T-helper 2 cell treated with Interferon-gamma antibody and Interleukin-4, amounts not matched to agents 5 μg/mL and 100 μg/mL, for 36 hours (primary cell): Measurements from ENCODE around the gene RBM38.

Experiments
- DNase-seq: peaks from one replicate; pipeline ENCODE4 v3.0.0; 2021; ENCODE audit warnings: low spot score
- H3K27ac Mint-ChIP-seq: one replicate; pipeline ENCODE4 v1.8.0; 2021; ENCODE audit warnings: mild to moderate bottlenecking, mixed read lengths
- H3K27me3 Mint-ChIP-seq: one replicate; pipeline ENCODE4 v1.8.0; 2021; ENCODE audit warnings: low read depth, mixed read lengths
- H3K36me3 Mint-ChIP-seq: one replicate; pipeline ENCODE4 v1.8.0; 2021; ENCODE audit warnings: low read depth, mixed read lengths
- H3K4me1 Mint-ChIP-seq: one replicate; pipeline ENCODE4 v1.8.0; 2021; ENCODE audit warnings: low read depth, mixed read lengths
- H3K4me3 Mint-ChIP-seq: one replicate; pipeline ENCODE4 v1.8.0; 2022; ENCODE audit warnings: mild to moderate bottlenecking, moderate library complexity, mixed read lengths
- H3K9me3 Mint-ChIP-seq: one replicate; pipeline ENCODE4 v1.8.0; 2021; ENCODE audit warnings: mixed read lengths

The RBM38 gene

DNA sequence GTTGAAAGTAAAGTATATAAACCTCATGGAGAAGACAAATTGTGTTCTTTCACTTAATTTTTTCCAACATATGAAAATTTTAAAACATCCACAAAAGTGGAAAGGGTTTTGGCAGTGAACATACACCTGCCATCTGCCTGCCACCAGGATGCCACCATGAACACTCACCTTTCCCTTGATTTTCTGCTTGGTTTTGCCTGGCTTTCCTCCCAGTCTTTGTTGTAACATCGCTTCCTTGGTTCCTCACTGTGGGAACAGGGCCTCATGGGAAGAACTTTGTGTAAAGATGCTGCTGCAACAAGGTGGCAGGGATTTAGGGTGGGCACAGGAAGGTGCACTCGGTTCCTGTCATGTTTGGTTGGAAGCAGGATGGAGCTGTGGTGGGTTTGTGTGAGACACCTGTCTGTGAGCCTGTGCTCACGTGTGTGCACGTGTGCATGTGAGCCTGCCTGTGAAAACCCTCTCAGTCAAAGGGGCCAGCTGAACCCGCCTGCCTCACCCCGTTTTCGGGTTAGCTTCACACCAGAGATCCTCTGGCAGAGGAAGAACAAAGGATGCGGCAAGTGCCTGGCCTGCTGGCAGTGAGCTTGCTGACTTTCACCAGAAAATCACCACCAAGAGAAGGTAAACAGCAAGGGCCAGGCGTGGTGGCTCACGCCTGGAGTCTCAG is 11.0 kb upstream of the RBM38 start:
- Mint-ChIP-seq H3K4me1 (peaks cover 44% of the 10 kb centered on the region), H3K27ac (peak overlapping the region; percentile 38), H3K36me3 (peaks cover 46% of the 10 kb centered on the region), H3K27me3 (no peaks in the 10 kb centered on the region), H3K4me3 (no peak overlapping the region), H3K9me3 (no peaks in the 10 kb centered on the region)
- no peak for DNase-seq

DNA sequence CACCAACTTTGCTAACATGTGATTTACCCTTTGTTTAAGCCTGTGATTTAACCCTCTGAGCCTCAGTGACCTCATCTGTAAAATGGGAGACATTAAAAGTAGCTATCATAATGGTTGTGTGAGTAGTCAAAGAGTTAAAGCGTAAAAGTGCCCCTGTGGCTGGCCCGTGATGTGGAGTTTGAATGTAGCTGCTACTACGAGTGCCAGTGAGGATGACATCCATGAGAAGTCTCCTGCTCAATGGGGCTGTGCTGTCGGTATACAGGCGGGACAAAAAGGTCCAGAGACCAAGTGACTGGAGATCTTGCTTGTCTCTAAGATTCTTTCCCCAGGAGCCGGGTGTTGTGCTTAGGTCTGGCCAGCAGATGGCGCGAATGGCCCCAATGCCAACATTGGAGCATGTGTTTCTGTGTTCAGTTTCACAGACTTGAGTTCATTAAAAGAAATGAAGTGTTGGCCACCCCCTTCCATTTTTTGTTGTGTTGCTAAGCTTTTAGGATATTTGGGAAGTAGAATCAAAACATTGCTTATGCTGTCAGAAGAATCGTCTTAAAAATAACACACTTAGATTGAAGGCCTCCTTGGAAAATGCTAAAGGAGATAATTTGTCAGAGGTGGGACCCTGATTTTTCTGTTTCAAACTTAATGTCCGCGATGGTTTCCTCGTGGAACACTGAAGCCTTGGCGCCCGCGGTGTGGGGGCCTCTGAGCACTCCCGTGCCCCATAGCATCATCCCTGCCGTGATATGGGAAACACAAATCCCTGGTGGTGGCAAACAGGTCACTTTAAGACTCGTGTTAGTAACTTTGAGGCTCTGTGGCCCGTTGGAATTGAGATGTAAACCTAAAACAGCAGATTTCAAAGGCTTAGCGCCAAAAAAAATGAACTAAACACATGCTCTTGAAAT is 9.3 kb upstream of the RBM38 start:
- H3K4me3 Mint-ChIP-seq: no peak overlapping the region
- H3K4me1 Mint-ChIP-seq: peaks cover 42% of the 10 kb centered on the region
- no peaks in the 10 kb centered on the region for H3K27me3 Mint-ChIP-seq
- H3K36me3 Mint-ChIP-seq: peaks cover 38% of the 10 kb centered on the region
- H3K9me3 Mint-ChIP-seq: no peaks in the 10 kb centered on the region
- peak overlapping the region; percentile 58 for H3K27ac Mint-ChIP-seq
- DNase-seq: peak; percentile 69

DNA sequence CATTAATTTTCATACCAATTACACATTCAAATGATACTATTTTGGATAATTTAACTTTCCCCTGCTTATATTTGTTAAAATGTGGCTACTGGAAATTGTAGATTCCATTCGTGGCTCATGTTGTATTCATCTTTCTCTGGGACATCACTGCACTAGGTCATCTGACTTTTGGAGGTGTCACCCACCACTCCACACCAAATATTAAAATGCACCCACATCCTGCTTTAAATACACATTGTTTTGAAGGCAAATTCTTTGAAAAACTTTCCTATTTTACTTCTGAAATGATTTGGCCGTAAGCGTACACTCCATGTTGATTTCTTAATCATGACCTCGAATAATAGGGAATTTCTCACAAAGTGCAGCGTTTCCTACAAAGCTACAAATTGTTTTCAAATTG is 8.7 kb upstream of the RBM38 start:
- H3K4me1 Mint-ChIP-seq: peaks cover 37% of the 10 kb centered on the region
- H3K27me3 Mint-ChIP-seq: no peaks in the 10 kb centered on the region
- H3K36me3 Mint-ChIP-seq: peaks cover 32% of the 10 kb centered on the region
- peak overlapping the region; percentile 70 for H3K27ac Mint-ChIP-seq
- DNase-seq: no peak
- no peak overlapping the region for H3K4me3 Mint-ChIP-seq
- H3K9me3 Mint-ChIP-seq: no peaks in the 10 kb centered on the region

DNA sequence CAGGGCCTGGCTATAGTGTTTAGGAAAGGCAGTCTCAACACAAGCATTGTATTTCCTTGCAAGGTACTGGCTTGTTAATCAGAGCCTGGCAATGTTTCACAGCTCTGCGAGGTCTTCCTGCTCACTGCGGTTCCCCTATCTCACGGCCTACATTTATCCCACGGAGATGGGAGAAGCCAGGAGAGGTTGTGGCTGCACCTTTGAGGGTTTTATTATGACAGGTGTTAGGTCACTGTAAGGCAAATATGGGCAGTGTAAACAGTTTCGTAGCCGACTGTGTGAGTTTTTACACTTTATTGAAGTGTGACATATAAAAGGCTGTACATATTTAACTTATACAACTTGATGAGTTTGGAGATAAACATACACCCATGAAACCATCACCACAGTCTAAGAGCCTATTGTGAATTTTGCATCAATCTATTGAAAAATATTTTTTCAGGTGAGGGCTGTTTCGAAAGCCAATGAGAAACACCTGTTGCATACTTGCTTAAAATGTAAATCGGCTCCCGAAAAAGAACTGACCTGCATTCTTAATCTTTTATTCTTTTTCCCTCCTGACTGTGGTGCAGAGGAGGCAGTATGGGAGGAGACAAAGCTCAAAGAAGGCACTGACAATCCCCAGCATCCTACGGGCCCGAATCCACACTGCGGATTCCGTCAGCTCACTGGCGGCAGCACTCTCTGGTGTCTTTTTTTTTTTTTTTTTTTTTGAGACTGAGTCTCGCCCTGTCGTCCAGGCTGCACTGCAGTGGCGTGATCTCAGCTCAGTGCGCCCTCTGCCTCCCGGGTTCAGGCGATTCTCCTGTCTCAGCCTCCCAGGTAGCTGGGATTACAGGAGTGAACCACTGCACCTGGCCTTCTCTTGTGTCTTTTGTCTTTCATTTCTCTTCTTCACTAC is 7.5 kb upstream of the RBM38 start:
- Mint-ChIP-seq H3K4me3 (no peak overlapping the region), H3K4me1 (peaks cover 27% of the 10 kb centered on the region), H3K36me3 (peaks cover 24% of the 10 kb centered on the region), H3K27me3 (no peaks in the 10 kb centered on the region), H3K9me3 (no peaks in the 10 kb centered on the region), H3K27ac (no peak overlapping the region)
- no peak for DNase-seq

DNA sequence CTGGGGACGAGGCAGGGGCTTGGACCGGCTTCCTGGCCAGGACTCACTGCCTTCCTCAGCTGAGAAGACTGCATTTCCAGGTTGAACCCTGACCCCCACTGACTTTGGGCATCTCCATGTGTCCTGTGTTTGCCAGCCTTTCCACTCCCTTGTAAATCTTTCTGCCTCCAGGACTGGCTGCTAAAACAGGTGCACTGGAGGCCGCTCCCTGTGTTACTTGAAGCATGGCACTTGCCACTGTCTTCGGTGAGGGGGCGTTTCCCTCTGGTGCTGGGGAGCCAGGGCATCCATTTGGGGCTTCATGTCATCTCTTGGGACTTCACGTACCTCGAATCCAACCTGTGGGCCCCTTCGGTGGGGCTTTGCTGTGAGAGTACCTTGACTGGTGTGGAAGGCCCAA is 6.7 kb upstream of the RBM38 start:
- Mint-ChIP-seq H3K36me3 (peaks cover 19% of the 10 kb centered on the region), H3K4me1 (peaks cover 21% of the 10 kb centered on the region), H3K4me3 (no peak overlapping the region), H3K27ac (no peak overlapping the region), H3K27me3 (no peaks in the 10 kb centered on the region), H3K9me3 (no peaks in the 10 kb centered on the region)
- DNase-seq: no peak

DNA sequence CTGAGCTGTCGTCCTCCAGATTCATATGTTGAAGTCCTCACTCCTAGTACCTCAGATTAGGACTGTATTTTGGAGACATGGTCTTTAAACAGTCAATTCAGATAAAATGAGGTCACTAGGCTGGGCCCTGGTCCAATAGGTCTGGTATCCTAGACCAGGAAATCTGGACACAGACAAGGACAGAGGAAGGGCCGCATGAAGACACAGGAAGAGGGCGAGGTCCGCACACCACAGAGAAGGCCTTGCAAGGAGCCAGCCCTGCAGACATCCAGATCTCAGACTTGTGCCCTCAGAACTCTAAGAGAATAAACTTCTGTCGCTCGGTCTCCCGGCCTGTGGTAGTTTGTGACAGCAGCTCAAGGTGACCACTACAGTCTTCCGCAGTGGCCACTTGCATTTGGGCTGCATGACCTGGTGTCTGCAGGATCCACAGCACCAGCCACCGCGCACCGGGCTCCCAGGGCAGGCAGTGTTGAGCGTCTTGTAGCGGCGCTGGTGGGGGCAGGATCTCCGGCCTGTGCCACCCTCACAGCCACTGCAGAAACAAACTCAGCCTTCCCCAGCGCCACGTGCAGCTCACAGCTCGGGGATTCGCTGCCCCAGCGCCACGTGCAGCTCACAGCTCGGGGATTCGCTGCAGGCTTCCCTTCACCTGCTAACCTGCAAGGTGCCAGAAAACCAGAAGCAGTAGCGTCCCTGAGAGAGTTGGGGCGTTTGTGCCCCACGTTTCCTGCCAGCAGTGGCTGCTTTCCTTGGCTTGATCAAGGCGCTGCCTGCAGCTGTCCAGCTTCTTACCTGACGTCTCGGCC is 6.0 kb upstream of the RBM38 start:
- no peaks in the 10 kb centered on the region for H3K27me3 Mint-ChIP-seq
- H3K4me3 Mint-ChIP-seq: no peak overlapping the region
- no peaks in the 10 kb centered on the region for H3K9me3 Mint-ChIP-seq
- H3K4me1 Mint-ChIP-seq: peaks cover 18% of the 10 kb centered on the region
- peaks cover 15% of the 10 kb centered on the region for H3K36me3 Mint-ChIP-seq
- DNase-seq: no peak
- H3K27ac Mint-ChIP-seq: no peak overlapping the region

DNA sequence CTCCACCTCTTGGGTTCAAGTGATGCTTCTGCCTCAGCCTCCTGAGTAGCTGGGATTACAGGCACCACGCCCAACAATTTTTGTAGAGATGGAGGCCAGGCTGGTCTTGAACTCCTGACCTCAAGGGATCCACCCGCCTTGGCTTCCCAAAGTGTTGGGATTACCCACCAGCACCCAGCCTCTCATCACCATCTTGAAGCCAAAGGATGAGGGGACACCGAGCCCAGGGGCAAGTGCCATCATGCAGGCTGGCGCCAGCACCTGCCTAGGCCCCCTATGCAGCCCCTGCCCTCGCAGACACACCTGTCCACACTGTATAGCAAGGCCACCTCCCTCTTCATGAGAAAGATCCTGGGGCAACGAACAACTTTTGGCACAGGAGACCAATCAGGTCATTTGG is 5.3 kb upstream of the RBM38 start:
- H3K9me3 Mint-ChIP-seq: no peaks in the 10 kb centered on the region
- peaks cover 19% of the 10 kb centered on the region for H3K4me1 Mint-ChIP-seq
- H3K4me3 Mint-ChIP-seq: no peak overlapping the region
- H3K27me3 Mint-ChIP-seq: no peaks in the 10 kb centered on the region
- no peak for DNase-seq
- H3K36me3 Mint-ChIP-seq: peaks cover 13% of the 10 kb centered on the region
- no peak overlapping the region for H3K27ac Mint-ChIP-seq

DNA sequence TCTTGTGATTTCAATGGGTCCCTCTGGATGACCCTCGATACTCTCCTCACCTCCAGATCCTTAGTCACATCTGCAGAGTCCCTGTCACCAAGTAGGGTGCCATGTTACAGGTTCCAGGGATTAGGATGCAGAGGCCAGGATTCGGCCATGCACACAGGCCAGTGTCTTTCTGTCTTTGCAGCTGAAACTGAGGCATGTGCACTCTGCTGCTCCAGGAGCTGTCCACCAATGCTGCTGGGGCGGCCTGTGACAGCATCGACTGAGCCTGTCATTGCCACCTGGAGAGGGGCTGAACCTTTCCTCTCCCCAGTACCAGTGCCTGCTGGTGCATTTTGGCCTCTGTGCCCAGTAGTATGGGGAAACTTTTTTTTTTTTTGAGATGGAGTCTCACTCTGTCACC is 4.4 kb upstream of the RBM38 start:
- Mint-ChIP-seq H3K4me3 (no peak overlapping the region), H3K9me3 (no peaks in the 10 kb centered on the region), H3K27ac (no peak overlapping the region), H3K27me3 (no peaks in the 10 kb centered on the region), H3K36me3 (peaks cover 9% of the 10 kb centered on the region), H3K4me1 (peaks cover 17% of the 10 kb centered on the region)
- DNase-seq: no peak

DNA sequence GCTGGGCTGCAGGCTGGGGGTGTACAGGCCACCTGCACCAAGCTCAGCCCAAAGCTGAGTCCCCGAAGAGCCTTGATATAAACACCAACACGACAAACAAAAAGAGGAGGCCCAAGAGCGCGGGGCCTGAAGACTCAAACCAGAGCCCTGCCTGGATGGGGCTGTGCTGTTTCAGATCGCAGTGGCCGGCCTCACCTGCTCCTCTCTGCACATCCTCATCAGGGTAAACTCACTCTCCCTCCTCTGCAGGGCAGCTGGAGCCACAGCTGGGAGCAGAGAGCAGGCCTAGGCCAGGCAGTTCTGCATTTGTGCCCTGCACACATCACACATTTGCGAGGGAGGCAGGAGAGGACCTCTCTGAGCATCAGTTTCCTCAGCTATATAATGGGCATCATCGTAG is 3.7 kb upstream of the RBM38 start:
- no peak for DNase-seq
- no peak overlapping the region for H3K27ac Mint-ChIP-seq
- peaks cover 12% of the 10 kb centered on the region for H3K36me3 Mint-ChIP-seq
- H3K4me1 Mint-ChIP-seq: peaks cover 14% of the 10 kb centered on the region
- H3K9me3 Mint-ChIP-seq: no peaks in the 10 kb centered on the region
- H3K27me3 Mint-ChIP-seq: no peaks in the 10 kb centered on the region
- H3K4me3 Mint-ChIP-seq: no peak overlapping the region

DNA sequence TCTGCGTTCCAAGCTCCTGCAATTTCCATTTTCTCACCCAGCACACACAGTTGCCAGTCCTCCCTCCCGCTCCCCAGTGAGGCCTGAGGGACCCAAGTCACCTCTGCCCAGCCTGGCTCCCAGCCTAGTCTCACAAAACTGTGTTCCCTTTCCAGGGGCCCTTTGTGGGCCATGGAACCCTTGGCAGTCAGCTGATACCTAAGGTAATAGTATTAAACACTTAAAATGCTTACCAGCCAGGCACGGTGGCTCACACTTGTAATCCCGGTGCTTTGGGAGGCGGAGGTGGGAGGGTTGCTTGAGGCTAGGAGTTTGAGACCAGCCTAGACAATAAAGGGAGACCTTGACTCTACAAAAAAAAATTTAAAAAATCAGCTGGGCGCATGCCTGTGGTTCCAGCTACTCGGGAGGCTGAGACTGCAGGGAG is 3.2 kb upstream of the RBM38 start:
- no peak for DNase-seq
- H3K27ac Mint-ChIP-seq: no peak overlapping the region
- H3K4me1 Mint-ChIP-seq: peaks cover 12% of the 10 kb centered on the region
- H3K4me3 Mint-ChIP-seq: no peak overlapping the region
- no peaks in the 10 kb centered on the region for H3K27me3 Mint-ChIP-seq
- H3K9me3 Mint-ChIP-seq: no peaks in the 10 kb centered on the region
- H3K36me3 Mint-ChIP-seq: peaks cover 16% of the 10 kb centered on the region

DNA sequence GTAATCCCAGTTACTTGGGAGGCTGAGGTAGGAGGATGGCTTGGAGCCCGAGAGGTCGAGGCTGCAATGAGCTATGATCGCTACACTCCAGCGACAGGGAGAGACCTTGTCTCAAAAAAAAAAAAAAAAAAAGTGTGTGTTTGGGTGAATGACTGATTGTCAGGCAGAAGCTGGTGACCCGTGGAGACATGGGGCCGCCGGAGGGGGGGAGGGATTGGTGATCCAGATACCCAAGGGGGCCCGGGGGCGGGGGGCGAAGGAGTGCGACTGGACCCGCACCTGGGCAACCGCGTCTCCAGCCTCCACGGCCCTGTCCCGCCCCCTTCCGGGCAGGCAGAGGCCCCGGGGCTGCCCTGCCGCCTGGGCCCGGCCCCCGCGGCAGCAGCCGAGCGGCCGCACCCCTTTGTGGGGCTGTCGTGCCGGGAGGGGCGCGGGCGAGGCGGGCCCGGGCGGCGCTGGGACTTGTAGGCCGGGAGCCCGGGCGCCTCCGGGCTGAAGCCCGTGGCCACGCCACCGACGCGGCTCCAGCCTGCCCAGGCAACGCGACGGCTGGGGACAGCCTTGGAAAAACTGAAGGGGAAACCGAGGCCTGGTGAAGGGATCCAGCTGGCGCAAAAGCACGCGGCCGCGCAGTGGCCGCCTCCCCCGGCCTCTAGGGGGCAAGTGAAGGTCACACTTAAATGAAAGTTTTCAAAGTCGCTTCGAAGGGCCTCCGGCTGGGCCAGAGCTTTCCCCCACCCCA is 2.1 kb upstream of the RBM38 start:
- H3K27ac Mint-ChIP-seq: peak overlapping the region; percentile 92
- H3K9me3 Mint-ChIP-seq: no peaks in the 10 kb centered on the region
- peaks cover 26% of the 10 kb centered on the region for H3K36me3 Mint-ChIP-seq
- H3K27me3 Mint-ChIP-seq: no peaks in the 10 kb centered on the region
- peak; percentile 75 for DNase-seq
- H3K4me1 Mint-ChIP-seq: peaks cover 23% of the 10 kb centered on the region
- peak overlapping the region; percentile 84 for H3K4me3 Mint-ChIP-seq

DNA sequence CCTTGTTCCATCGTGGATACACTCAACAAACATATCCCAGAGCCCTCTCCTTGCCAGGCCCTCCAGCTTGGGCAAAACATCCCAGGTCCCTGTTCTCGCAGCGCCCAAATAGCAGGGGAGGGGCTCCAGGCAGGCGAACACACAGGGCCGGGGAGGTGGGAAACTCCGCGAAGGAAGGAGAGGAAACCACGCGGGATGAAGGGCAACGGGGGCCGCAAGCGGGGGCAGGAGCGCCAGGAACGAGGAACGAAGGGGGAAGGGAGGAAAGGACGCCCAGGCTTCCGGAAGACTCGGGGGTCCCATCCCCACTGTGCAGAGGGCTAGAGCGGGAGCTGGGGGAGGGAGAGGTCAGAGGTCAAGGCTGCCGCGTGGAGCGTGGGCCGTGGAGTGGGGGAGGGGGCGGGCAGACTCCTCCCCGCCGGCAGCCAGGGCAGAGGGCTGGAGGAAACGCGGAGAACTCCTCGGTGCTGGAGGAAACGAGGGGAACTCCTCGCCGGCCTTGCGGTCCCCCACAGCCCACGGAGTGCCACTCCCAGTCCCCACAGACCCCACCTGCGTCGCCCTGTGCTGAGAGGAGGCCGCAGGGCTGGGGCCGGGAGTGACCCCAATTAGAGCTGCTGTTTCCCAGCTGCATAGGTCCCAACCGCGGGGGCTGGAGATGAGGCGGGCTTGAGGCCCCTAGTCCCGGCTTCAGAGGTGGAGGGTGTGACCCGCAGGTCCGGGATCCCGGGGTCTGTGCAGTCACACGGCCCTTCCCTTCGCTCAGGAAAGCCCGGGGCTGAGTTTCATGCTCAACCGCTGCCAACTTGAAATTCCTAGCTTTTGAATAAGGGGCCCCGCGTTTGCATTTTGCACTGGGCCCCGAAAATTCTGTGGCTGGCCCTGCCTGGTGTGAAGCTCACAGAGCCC is 1.2 kb upstream of the RBM38 start:
- Mint-ChIP-seq H3K36me3 (peaks cover 32% of the 10 kb centered on the region), H3K27ac (peak overlapping the region; percentile 92), H3K9me3 (no peaks in the 10 kb centered on the region), H3K27me3 (no peaks in the 10 kb centered on the region), H3K4me3 (peak overlapping the region; percentile 84), H3K4me1 (peaks cover 28% of the 10 kb centered on the region)
- peak; percentile 68 for DNase-seq
